ENCODE results near the gene CBX1. TPM values are rescaled to one million over a fixed set of nuclear protein-coding genes. Genes with fewer than 3 reads are reported as not detected.
A peak's percentile ranks its signal among the peaks of the same experiment; 100 is the strongest.
"Not testable (repeated sequence)": the region's sequence is repeated elsewhere in the genome, so short reads cannot be mapped to it uniquely, and the experiment has no call there.

CBX1 gene
- total RNA-seq, 4 donors from 2014 or later, result 24.0 to 59.0 (median 28.9) TPM

DNA sequence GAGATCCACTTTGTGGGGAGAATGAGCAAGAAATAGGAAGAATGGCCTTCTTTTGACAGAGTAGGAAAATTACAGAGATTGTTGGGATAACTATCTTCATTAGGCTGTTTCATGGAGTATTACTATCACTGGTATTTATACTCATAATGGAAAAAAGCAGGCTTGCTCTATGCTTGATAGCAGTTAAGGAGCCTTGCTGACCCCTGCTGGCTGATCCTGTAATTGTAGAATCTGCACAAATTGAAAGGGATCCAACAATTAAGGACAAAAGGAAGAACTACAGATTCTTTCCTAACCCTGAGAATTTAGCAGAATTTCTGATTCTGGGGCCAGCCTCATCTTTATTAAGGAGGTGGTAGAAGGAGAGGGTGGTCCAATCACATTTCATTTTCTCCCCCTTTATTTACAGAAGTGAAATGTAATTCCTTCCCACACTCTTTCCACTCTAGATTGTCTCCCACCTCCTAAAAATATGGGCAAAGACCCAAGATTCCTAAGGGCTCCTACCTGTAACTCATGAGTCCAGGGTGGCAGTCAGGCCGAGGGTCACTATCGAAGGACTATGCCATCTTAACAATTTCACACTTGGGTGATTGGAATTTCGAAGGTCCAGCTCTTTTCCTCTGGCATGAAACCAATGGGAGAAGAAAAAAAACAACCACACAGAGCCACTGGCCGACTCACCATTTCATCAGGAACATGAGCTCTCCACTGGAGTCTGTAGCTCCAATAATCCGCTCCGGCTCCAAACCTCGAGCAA, 26.8 kb downstream of the CBX1 start:
- H3K9me3 ChIP-seq, result no peaks in the 10 kb centered on the region
- no peak overlapping the region for H3K4me3 ChIP-seq
- peaks cover 2 to 66% (median 4%) of the 10 kb centered on the region in 3 donors for H3K36me3 ChIP-seq
- peaks cover 0 to 21% (median 2%) of the 10 kb centered on the region in 4 donors for H3K4me1 ChIP-seq
- peak overlapping the region in 3 of 4 donors; percentile 14 to 73 (median 64) for H3K27ac ChIP-seq
- 64 to 70% methylated on average over 7 of the region's 7 CpGs for WGBS, 2 donors
- no peaks in the 10 kb centered on the region for H3K27me3 ChIP-seq
- peak; percentile 87 to 99 for DNase-seq (ENCODE audit: low spot score in 2 of 2)
- TF ChIP-seq EP300 (IDR thresholded peaks at IDR 0.05), result peak; percentile 24 to 71
- peak; percentile 73 to 95 (median 76) for TF ChIP-seq CTCF (IDR thresholded peaks at IDR 0.05)
- no peak for TF ChIP-seq POLR2A (IDR thresholded peaks at IDR 0.05)

- not testable (repeated sequence) for H3K9me3 ChIP-seq; DNase-seq (ENCODE audit: low spot score in 2 of 2); H3K27me3 ChIP-seq; H3K4me3 ChIP-seq
- Histone ChIP-seq H3K4me1 (peaks cover 0 to 25% (median 2%) of the 10 kb centered on the region in 4 donors), H3K27ac (peak overlapping the region; percentile 14 to 73 (median 52)), H3K36me3 (peaks cover 2 to 73% (median 4%) of the 10 kb centered on the region in 3 donors)
- WGBS, 2 donors, result 90 to 94% methylated on average over 5 of the region's 5 CpGs
Observed at GRCh38 chr17:48073566-48074094, 27.6 kb downstream of the CBX1 start.

- H3K4me3 ChIP-seq; H3K27me3 ChIP-seq; H3K9me3 ChIP-seq; DNase-seq (ENCODE audit: low spot score in 2 of 2): not testable (repeated sequence)
- Histone ChIP-seq H3K27ac (peak overlapping the region in 2 of 4 donors; percentile 33 to 73), H3K36me3 (peaks cover 2 to 81% (median 4%) of the 10 kb centered on the region in 3 donors), H3K4me1 (peaks cover 0 to 32% (median 2%) of the 10 kb centered on the region in 4 donors)
- 91 to 94% methylated on average over 9 of the region's 9 CpGs for WGBS, 2 donors
Observed at GRCh38 chr17:48072811-48073210, 28.5 kb downstream of the CBX1 start.

DNA sequence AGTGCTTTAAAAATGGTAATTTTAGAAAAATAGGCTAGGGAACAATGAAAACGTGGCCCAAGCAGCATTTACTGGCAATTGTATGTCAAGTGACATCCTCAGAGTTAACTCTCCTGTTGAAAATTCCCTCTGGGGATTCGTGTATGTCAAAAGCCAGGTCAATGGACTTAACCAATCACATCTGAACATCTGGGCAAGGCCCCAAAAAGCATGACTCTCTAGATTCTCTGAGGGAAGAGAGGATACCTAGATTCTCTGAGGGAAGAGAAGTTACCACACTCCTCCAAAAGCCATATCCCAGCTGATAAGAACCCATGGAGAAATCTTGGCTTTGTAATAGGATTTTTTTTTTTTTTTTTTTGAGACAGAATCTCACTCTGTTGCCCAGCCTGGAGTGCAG, 29.6 kb downstream of the CBX1 start:
- Histone ChIP-seq H3K9me3 (no peaks in the 10 kb centered on the region), H3K27ac (peak overlapping the region in 1 of 4 donors; percentile 27), H3K4me3 (no peak overlapping the region), H3K4me1 (peaks cover 0 to 39% (median 2%) of the 10 kb centered on the region in 4 donors), H3K36me3 (peaks cover 1 to 87% (median 4%) of the 10 kb centered on the region in 3 donors), H3K27me3 (no peaks in the 10 kb centered on the region)
- TF ChIP-seq CTCF (IDR thresholded peaks at IDR 0.05) (no peak), POLR2A (IDR thresholded peaks at IDR 0.05) (no peak), EP300 (IDR thresholded peaks at IDR 0.05) (no peak)
- 69 to 72% methylated on average over 2 of the region's 2 CpGs for WGBS, 2 donors
- DNase-seq (ENCODE audit: low spot score in 2 of 2), result no peak

GRCh38 chr17:48070195-48070594, 31.1 kb downstream of the CBX1 start:
- WGBS, 2 donors, result 35 to 36% methylated on average over 2 of the region's 2 CpGs
- Histone ChIP-seq H3K27me3 (no peaks in the 10 kb centered on the region), H3K4me1 (peaks cover 0 to 45% (median 2%) of the 10 kb centered on the region in 4 donors), H3K9me3 (no peaks in the 10 kb centered on the region), H3K36me3 (peaks cover 0 to 83% (median 0%) of the 10 kb centered on the region in 3 donors), H3K27ac (peak overlapping the region in 2 of 4 donors; percentile 44 to 47), H3K4me3 (no peak overlapping the region)
- DNase-seq (ENCODE audit: low spot score in 2 of 2), result no peak
- TF ChIP-seq CTCF (IDR thresholded peaks at IDR 0.05) (no peak), EP300 (IDR thresholded peaks at IDR 0.05) (no peak)

GRCh38 chr17:48068491-48068961, 32.8 kb downstream of the CBX1 start:
- 67 to 72% methylated on average over 3 of the region's 3 CpGs for WGBS, 2 donors
- no peak for DNase-seq (ENCODE audit: low spot score in 2 of 2)
- H3K4me1 ChIP-seq, result peaks cover 0 to 50% (median 0%) of the 10 kb centered on the region in 4 donors
- no peak overlapping the region for H3K4me3 ChIP-seq
- no peaks in the 10 kb centered on the region for H3K27me3 ChIP-seq
- H3K36me3 ChIP-seq, result peaks cover 0 to 92% (median 0%) of the 10 kb centered on the region in 3 donors
- peak overlapping the region in 2 of 4 donors; percentile 21 to 58 for H3K27ac ChIP-seq
- TF ChIP-seq CTCF (IDR thresholded peaks at IDR 0.05) (no peak), POLR2A (IDR thresholded peaks at IDR 0.05) (no peak), EP300 (IDR thresholded peaks at IDR 0.05) (no peak)
- no peaks in the 10 kb centered on the region for H3K9me3 ChIP-seq
